Prostate gland (tissue), 2 donors: ENCODE measurements around the gene SP8. TPM values are rescaled to one million over a fixed set of nuclear protein-coding genes. Genes with fewer than 3 reads are reported as not detected.

Experiments
- DNase-seq: peaks from one replicate; pipeline ENCODE4 v3.0.0-alpha.2; 2019; ENCODE audit warnings: low spot score
- H3K27ac ChIP-seq, 2 donors: fragments of 200-600 bp; sonication (generic); 2 replicates each; pipeline ENCODE4 v1.5.1; 2017 to 2019
- H3K27me3 ChIP-seq: fragments of 200-600 bp; sonication (generic); replicated peaks from 2 replicates; pipeline ENCODE4 v1.5.1; 2019; ENCODE audit not compliant: insufficient read depth
- H3K36me3 ChIP-seq, 2 donors: fragments of 200-600 bp; sonication (generic); 1 replicate in 1 of 2; 2 replicates in 1 of 2; pipeline versions ENCODE4 v1.5.1 to v1.8.1; 2017 to 2019
- H3K4me1 ChIP-seq: fragments of 200-600 bp; sonication (generic); replicated peaks from 2 replicates; pipeline ENCODE4 v1.5.1; 2019
- H3K4me3 ChIP-seq, 2 donors: fragments of 200-600 bp; sonication (generic); 2 replicates each; pipeline ENCODE4 v1.5.1; 2017 to 2019
- H3K9me3 ChIP-seq: fragments of 200-600 bp; sonication (generic); 2 replicates; pipeline ENCODE4 v1.5.1; 2017
- POLR2A ChIP-seq: fragments of 450-650 bp; IDR thresholded peaks from one replicate; pipeline ENCODE4 v1.6.1; 2016; ENCODE audit warnings: antibody characterized with exemption, mild to moderate bottlenecking
- POLR2AphosphoS5 ChIP-seq: sonication (generic); formaldehyde crosslinking; IDR thresholded peaks from one replicate; pipeline ENCODE4 v1.6.1; 2017; ENCODE audit warnings: antibody characterized with exemption
- WGBS: methylation state at CpG from one replicate; pipeline ENCODE4 v1.1.5; 2018; 5-methylcytosine and 5-hydroxymethylcytosine counted together
- intact Hi-C: fragments of 100-400 bp; cut with DNase I; formaldehyde crosslinking; loops from one replicate; pipeline ENCODE4 v1.14.2; 2022
- total RNA-seq, 2 donors: library from RNA; depleted of rRNA; stranded (reverse); fragments of >200 nt; gene quantifications; one replicate each; pipeline ENCODE4 v1.1.0, GENCODE V29; 2016
- TF ChIP-seq, protein P1 (sequence below), 4 experiments: fragments of 200-600 bp in 2 of 4; fragments of 450-650 bp in 2 of 4; sonication (generic) in 2 of 4; IDR thresholded peaks; 1 replicate in 3 of 4; 2 replicates in 1 of 4; pipeline ENCODE4 v1.5.1; 2016 to 2019; ENCODE audit warnings: antibody characterized with exemption in 4 of 4, mild to moderate bottlenecking in 2 of 4, moderate library complexity in 2 of 4

SP8 gene
- total RNA-seq, 2 donors from 2014 or later = 7.4 to 44.5 TPM

- H3K4me3 ChIP-seq = no peak overlapping the region
- H3K36me3 ChIP-seq = no peaks in the 10 kb centered on the region
- no peak for DNase-seq
- TF ChIP-seq, protein P1, sequence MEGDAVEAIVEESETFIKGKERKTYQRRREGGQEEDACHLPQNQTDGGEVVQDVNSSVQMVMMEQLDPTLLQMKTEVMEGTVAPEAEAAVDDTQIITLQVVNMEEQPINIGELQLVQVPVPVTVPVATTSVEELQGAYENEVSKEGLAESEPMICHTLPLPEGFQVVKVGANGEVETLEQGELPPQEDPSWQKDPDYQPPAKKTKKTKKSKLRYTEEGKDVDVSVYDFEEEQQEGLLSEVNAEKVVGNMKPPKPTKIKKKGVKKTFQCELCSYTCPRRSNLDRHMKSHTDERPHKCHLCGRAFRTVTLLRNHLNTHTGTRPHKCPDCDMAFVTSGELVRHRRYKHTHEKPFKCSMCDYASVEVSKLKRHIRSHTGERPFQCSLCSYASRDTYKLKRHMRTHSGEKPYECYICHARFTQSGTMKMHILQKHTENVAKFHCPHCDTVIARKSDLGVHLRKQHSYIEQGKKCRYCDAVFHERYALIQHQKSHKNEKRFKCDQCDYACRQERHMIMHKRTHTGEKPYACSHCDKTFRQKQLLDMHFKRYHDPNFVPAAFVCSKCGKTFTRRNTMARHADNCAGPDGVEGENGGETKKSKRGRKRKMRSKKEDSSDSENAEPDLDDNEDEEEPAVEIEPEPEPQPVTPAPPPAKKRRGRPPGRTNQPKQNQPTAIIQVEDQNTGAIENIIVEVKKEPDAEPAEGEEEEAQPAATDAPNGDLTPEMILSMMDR (IDR thresholded peaks at IDR 0.05) = no peak
- TF ChIP-seq POLR2AphosphoS5 (no peak), POLR2A (no peak)
- H3K27ac ChIP-seq = peak overlapping the region; percentile 90 to 92
- intact Hi-C loops = no loop called here
- WGBS = 69% methylated on average over 10 of the region's 10 CpGs
- no peaks in the 10 kb centered on the region for H3K9me3 ChIP-seq
- no peaks in the 10 kb centered on the region for H3K27me3 ChIP-seq
- H3K4me1 ChIP-seq = no peaks in the 10 kb centered on the region
These were observed 8.7 kb upstream of the SP8 start for GRCh38 chr7:20795361-20795760.

- intact Hi-C loops = no loop called here
- H3K4me3 ChIP-seq = no peak overlapping the region
- TF ChIP-seq POLR2A = no peak
- no peak for TF ChIP-seq POLR2AphosphoS5
- TF ChIP-seq, protein P1 (IDR thresholded peaks at IDR 0.05) = no peak
These were observed 8.0 kb upstream of the SP8 start for GRCh38 chr7:20794676-20795075.

DNA sequence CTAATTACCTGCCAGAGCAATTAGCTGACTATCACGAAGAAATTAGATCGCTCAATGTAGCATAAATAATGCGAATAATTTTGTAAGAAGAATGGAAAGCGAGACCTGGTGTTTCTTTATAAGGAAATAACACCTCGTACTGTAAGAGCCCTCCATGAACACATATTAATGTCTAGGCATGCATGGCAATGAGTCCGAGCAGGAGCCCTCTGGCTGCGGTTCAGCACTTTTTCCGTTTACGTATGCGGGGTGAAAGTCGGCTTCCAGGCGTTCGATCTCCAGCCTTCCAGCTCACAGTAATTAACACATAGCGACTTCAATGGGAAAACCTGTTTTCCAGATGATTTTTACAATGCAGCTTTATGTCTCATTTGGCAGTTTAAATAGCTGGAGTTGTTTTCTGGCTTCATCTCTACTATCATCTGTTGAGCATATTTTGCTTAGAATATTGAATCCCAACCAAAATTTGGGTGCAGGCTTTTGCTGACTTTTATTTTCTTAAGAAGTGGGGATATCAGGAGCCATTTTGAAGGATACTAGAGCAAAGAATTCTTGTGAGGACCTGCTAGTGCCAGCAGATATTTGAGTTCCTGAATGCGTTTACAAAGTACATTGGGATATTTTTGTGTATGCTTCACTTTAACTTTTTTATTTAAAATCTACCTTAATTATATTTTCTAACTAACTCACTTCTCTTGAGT, 7.2 kb upstream of the SP8 start:
- DNase-seq = no peak
- Histone ChIP-seq H3K4me1 (no peaks in the 10 kb centered on the region), H3K9me3 (no peaks in the 10 kb centered on the region), H3K27me3 (no peaks in the 10 kb centered on the region), H3K27ac (peak overlapping the region; percentile 90 to 93), H3K4me3 (peak overlapping the region; percentile 8), H3K36me3 (no peaks in the 10 kb centered on the region)
- no peak for TF ChIP-seq POLR2A
- peak; percentile 24 for TF ChIP-seq POLR2AphosphoS5
- TF ChIP-seq, protein P1 (IDR thresholded peaks at IDR 0.05) = peak in 1 of 4 experiments; percentile 20
- intact Hi-C loops = no loop called here
- WGBS = 17% methylated on average over 15 of the region's 15 CpGs

More at GRCh38 chr7:20794676-20795075, 8.0 kb upstream of the SP8 start:
- no peaks in the 10 kb centered on the region for H3K9me3 ChIP-seq
- peak overlapping the region; percentile 90 to 93 for H3K27ac ChIP-seq
- H3K27me3 ChIP-seq = no peaks in the 10 kb centered on the region
- no peak for DNase-seq
- no peaks in the 10 kb centered on the region for H3K4me1 ChIP-seq
- no peaks in the 10 kb centered on the region for H3K36me3 ChIP-seq
- 69% methylated on average over 13 of the region's 13 CpGs for WGBS

DNA sequence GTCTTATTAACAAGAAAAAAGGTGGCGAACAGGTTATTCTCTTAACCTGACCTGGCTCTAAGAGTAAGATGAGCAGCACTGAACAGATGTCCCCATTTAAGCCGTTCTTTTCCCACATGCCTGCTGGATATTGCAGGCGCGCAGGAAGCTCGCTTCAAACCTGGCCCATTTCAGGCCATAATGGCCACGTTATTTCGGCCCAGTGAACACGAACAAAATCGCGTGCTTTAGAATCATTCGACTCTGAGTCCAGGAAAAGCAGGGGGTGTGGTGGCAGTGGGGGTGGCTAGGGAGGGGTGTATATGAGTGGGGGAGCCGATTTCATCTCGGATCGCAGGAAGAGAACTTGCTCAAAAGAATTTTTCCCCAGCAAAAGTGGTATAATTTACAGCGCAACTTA, 6.6 kb upstream of the SP8 start:
- H3K36me3 ChIP-seq = no peaks in the 10 kb centered on the region
- H3K4me3 ChIP-seq = peak overlapping the region; percentile 8
- peak overlapping the region; percentile 90 to 93 for H3K27ac ChIP-seq
- intact Hi-C loops = no loop called here
- H3K9me3 ChIP-seq = no peaks in the 10 kb centered on the region
- DNase-seq = no peak
- H3K4me1 ChIP-seq = no peaks in the 10 kb centered on the region
- 61% methylated on average over 15 of the region's 15 CpGs for WGBS
- H3K27me3 ChIP-seq = no peaks in the 10 kb centered on the region
- TF ChIP-seq POLR2A = no peak
- TF ChIP-seq, protein P1 (IDR thresholded peaks at IDR 0.05) = no peak
- no peak for TF ChIP-seq POLR2AphosphoS5
